ENCODE data around the gene KDM6A. TPM values are rescaled to one million over a fixed set of nuclear protein-coding genes. Genes with fewer than 3 reads are reported as not detected.
"Not testable (repeated sequence)": the region's sequence is repeated elsewhere in the genome, so short reads cannot be mapped to it uniquely, and the experiment has no call there.

The KDM6A gene
- polyA plus RNA-seq (ENCODE audit: insufficient read length in 3 of 3), result 10 to 100 TPM; 25.1 to 56.1 (median 31.2) TPM
- long read RNA-seq, donor 1, full-length matches to known transcripts, result 2 of 2 reads
- long read RNA-seq, donor 1, partial matches to known transcripts, result 0 of 2 reads
- long read RNA-seq, donor 1, other reads (novel, unspliced or antisense), result 0 of 2 reads
- long read RNA-seq, donor 2, partial matches to known transcripts, result 6 of 6 reads
- long read RNA-seq, donor 2, other reads (novel, unspliced or antisense), result 0 of 6 reads
- long read RNA-seq, donor 3, partial matches to known transcripts, result 7 of 7 reads
- long read RNA-seq, donor 3, other reads (novel, unspliced or antisense), result 0 of 7 reads
- long read RNA-seq, donor 4, result 0 reads
- long read RNA-seq, donor 5, full-length matches to known transcripts, result 1 of 1 reads
- long read RNA-seq, donor 5, partial matches to known transcripts, result 0 of 1 reads
- long read RNA-seq, donor 5, other reads (novel, unspliced or antisense), result 0 of 1 reads
- long read RNA-seq, donor 6, partial matches to known transcripts, result 23 of 23 reads
- long read RNA-seq, donor 6, other reads (novel, unspliced or antisense), result 0 of 23 reads
- long read RNA-seq, donor 7, partial matches to known transcripts, result 23 of 23 reads
- long read RNA-seq, donor 7, other reads (novel, unspliced or antisense), result 0 of 23 reads
- long read RNA-seq, donor 8, result 0 reads
- long read RNA-seq, donor 9, partial matches to known transcripts, result 19 of 20 reads
- long read RNA-seq, donor 9, other reads (novel, unspliced or antisense), result 0 of 20 reads
- long read RNA-seq, donor 10, partial matches to known transcripts, result 19 of 19 reads
- long read RNA-seq, donor 10, other reads (novel, unspliced or antisense), result 0 of 19 reads
- long read RNA-seq, donor 11, result 0 reads
- long read RNA-seq, donor 12, full-length matches to known transcripts, result 1 of 14 reads
- long read RNA-seq, donor 12, partial matches to known transcripts, result 13 of 14 reads
- long read RNA-seq, donor 12, other reads (novel, unspliced or antisense), result 0 of 14 reads
- long read RNA-seq, donor 13, result 0 reads
- long read RNA-seq, donor 14, partial matches to known transcripts, result 35 of 35 reads
- long read RNA-seq, donor 14, other reads (novel, unspliced or antisense), result 0 of 35 reads
- long read RNA-seq, donor 15, full-length matches to known transcripts, result 1 of 8 reads
- long read RNA-seq, donor 15, partial matches to known transcripts, result 7 of 8 reads
- long read RNA-seq, donor 15, other reads (novel, unspliced or antisense), result 0 of 8 reads
- long read RNA-seq, donor 16, partial matches to known transcripts, result 7 of 7 reads
- long read RNA-seq, donor 16, other reads (novel, unspliced or antisense), result 0 of 7 reads

GRCh38 chrX:44872821-44873414 lies at the start of gene KDM6A:
Gene KDM6A (plus strand): TSS chrX:44873188. CDS start chrX:44873552, 364 bp downstream.
- DNase-seq, result peak; percentile 99

GRCh38 chrX:44823193-44823592 lies 49.8 kb upstream of the KDM6A start:
- not testable (repeated sequence) for DNase-seq

GRCh38 chrX:44828008-44828605 lies 44.9 kb upstream of the KDM6A start:
- no peak for DNase-seq

GRCh38 chrX:44829832-44830231 lies 43.2 kb upstream of the KDM6A start:
- no peak for DNase-seq

GRCh38 chrX:44842550-44843317 lies 30.3 kb upstream of the KDM6A start:
- no peak for DNase-seq

- peak; percentile 3 for DNase-seq
Measured at GRCh38 chrX:44843318-44843702, 29.7 kb upstream of the KDM6A start.

- DNase-seq, result no peak
Measured at GRCh38 chrX:44843753-44844152, 29.2 kb upstream of the KDM6A start, which contains the start of gene DUSP21. Gene DUSP21 (plus strand): TSS chrX:44844021. CDS start chrX:44844133, 112 bp downstream.

GRCh38 chrX:44844204-44844603 lies 28.8 kb upstream of the KDM6A start:
- no peak for DNase-seq

GRCh38 chrX:44850891-44851290 lies 22.1 kb upstream of the KDM6A start:
- DNase-seq, result not testable (repeated sequence)

GRCh38 chrX:44871114-44871645 lies 1.8 kb upstream of the KDM6A start:
- no peak for DNase-seq

GRCh38 chrX:44871931-44872820 lies 812 bp upstream of the KDM6A start:
- DNase-seq, result peak; percentile 61

GRCh38 chrX:44873415-44874276 lies 658 bp downstream of the KDM6A start:
- peak; percentile 57 for DNase-seq

GRCh38 chrX:44874420-44875184 lies 1.6 kb downstream of the KDM6A start:
- peak; percentile 58 for DNase-seq

- DNase-seq, result no peak
Measured at GRCh38 chrX:44875185-44875489, 2.1 kb downstream of the KDM6A start.

GRCh38 chrX:44876086-44876485 lies 3.1 kb downstream of the KDM6A start:
- no peak for DNase-seq

GRCh38 chrX:44876767-44877166 lies 3.8 kb downstream of the KDM6A start:
- no peak for DNase-seq

- DNase-seq, result no peak
Measured at GRCh38 chrX:44878780-44879179, 5.8 kb downstream of the KDM6A start.
